ENCODE measurements around the gene DMWD.

Gene DMWD

DNA sequence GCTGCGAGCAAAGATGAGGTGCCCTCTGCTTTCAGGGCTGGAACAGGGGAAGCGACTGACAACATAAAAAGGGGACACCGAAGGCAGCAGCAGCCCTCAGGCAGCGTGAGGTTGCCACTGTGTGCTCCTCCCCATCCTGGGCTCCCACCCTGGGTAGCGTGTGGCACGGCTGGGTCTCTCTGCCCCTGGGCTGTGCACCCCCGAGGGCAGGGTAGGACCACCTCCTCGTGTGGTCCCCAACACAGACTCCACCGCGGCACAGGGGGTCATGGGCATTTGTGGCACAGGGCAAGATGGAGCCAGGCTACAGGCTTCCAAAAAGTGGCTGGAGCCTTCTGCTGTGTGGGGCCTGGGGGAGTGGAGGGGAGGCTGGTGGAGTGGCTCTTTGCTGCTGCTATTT is 28.9 kb upstream of the DMWD start:
- Mint-ChIP-seq H3K4me3 (no peak overlapping the region), H3K36me3 (peaks cover 2% of the 10 kb centered on the region), H3K9me3 (ENCODE audit: low read depth) (no peaks in the 10 kb centered on the region), H3K27ac (no peak overlapping the region), H3K4me1 (ENCODE audit: low read depth) (peaks cover 8% of the 10 kb centered on the region), H3K27me3 (no peaks in the 10 kb centered on the region)

DNA sequence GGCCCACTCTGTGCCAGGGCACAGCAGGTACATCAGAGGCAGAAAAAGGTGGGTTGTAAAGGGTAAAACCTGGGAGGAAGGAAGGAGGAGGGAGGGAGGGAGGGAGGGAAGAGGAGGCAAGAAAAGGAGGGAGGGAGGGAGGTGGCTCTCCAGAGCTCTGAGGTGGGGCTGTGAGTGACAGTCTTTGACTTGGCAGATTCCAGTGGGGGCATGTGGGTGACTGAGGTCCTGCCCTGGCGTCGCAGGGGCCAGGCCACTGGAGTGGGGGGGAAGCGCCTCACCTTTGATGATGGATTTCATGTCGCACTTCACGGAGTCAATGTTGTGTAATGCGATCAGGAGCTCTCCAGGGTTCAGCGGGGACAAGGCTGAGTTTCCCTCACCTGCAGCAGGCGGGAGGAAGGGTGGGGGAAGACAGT is 28.5 kb upstream of the DMWD start:
- H3K4me3 Mint-ChIP-seq: no peak overlapping the region
- no peak overlapping the region for H3K27ac Mint-ChIP-seq
- no peaks in the 10 kb centered on the region for H3K27me3 Mint-ChIP-seq
- H3K4me1 Mint-ChIP-seq (ENCODE audit: low read depth): peaks cover 8% of the 10 kb centered on the region
- no peaks in the 10 kb centered on the region for H3K9me3 Mint-ChIP-seq (ENCODE audit: low read depth)
- peaks cover 2% of the 10 kb centered on the region for H3K36me3 Mint-ChIP-seq

DNA sequence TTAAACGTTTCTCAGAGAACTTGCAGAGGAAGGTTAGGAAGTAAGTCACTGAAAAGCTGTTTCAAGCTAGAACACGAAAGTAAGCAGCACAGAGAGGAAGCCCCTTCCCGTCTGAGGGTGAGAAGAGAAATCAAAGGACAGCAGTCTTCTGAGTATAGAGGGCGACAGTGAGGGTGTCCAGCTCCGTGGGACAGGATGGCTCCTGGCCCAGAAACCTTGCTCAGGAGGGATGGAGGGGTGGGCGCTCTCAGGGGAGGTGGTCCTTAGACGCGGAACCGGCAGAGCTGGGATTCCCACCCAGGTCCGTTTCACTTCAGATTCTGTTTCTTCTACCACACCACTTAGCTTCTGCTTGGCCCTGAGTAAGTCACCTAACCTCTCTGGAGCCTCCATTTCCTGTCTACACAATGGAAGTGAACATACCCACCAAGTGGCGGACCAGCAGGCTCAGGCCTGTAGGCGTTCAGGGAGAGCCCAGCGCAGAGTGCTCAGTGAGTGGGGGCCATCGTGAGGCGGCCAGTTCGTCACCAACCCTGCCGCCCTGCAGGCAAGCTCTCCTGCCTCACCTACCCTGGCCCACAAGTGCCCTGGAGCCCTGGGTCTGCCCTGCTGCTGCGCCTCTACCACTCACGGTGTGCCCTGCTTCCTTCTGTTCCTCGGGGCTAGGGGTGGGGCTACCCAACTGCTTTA is 27.9 kb upstream of the DMWD start:
- Mint-ChIP-seq H3K9me3 (ENCODE audit: low read depth) (no peaks in the 10 kb centered on the region), H3K4me3 (no peak overlapping the region), H3K36me3 (peaks cover 2% of the 10 kb centered on the region), H3K4me1 (ENCODE audit: low read depth) (peaks cover 9% of the 10 kb centered on the region), H3K27ac (peak overlapping the region; percentile 22), H3K27me3 (no peaks in the 10 kb centered on the region)

DNA sequence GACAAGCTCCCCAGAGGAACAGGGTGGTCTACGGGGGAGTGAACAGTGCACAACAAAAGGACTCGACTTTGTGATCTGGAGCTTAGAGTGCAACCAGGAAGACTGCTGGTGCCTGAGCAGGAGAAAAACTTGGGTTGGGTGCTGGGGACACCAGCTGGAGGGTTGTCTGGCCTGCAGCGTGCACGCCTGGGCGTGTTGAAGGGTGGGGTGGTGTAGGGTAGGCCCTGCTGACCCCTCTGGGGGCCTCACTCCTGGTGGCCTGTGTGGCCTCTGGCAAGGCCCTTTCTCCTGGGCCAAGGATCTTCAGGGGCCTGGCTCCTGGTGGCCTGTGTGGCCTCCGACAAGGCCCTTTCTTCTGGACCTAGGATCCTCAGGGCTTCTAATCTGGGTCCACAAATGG is 27.1 kb upstream of the DMWD start:
- Mint-ChIP-seq H3K36me3 (peaks cover 2% of the 10 kb centered on the region), H3K4me1 (ENCODE audit: low read depth) (peaks cover 9% of the 10 kb centered on the region), H3K4me3 (no peak overlapping the region), H3K27ac (no peak overlapping the region), H3K27me3 (no peaks in the 10 kb centered on the region), H3K9me3 (ENCODE audit: low read depth) (no peaks in the 10 kb centered on the region)

DNA sequence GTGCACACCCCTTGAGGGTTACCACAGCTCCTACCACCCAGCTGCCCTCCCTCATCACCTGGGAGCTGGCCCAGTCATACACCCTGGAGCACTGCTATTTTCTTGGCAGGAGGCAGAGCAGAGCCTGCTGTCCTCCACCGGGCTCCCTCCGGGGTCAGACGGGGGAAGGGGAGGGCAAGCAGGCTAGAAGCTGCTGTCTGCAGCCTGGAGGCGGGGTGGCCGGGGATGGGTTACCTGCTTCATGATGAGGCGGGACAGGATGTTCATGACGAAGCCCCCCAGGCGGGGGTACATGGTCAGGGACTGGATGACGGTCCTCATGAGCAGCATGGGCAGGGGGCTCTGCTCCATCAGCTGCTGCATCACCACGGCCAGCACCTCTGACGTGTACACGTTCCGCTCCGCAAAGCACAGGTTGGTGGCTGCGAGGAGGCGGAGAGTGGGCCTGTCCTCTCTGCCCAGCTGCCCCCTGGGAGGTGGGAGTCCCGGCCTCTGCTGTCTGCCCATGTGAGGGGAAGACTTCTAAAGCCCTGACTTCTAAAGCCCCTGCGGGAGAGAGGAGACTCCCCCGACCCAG is 25.2 kb upstream of the DMWD start:
- H3K4me1 Mint-ChIP-seq (ENCODE audit: low read depth): peaks cover 4% of the 10 kb centered on the region
- peaks cover 5% of the 10 kb centered on the region for H3K27me3 Mint-ChIP-seq
- no peaks in the 10 kb centered on the region for H3K9me3 Mint-ChIP-seq (ENCODE audit: low read depth)
- no peak overlapping the region for H3K4me3 Mint-ChIP-seq
- H3K36me3 Mint-ChIP-seq: peaks cover 2% of the 10 kb centered on the region
- no peak overlapping the region for H3K27ac Mint-ChIP-seq

DNA sequence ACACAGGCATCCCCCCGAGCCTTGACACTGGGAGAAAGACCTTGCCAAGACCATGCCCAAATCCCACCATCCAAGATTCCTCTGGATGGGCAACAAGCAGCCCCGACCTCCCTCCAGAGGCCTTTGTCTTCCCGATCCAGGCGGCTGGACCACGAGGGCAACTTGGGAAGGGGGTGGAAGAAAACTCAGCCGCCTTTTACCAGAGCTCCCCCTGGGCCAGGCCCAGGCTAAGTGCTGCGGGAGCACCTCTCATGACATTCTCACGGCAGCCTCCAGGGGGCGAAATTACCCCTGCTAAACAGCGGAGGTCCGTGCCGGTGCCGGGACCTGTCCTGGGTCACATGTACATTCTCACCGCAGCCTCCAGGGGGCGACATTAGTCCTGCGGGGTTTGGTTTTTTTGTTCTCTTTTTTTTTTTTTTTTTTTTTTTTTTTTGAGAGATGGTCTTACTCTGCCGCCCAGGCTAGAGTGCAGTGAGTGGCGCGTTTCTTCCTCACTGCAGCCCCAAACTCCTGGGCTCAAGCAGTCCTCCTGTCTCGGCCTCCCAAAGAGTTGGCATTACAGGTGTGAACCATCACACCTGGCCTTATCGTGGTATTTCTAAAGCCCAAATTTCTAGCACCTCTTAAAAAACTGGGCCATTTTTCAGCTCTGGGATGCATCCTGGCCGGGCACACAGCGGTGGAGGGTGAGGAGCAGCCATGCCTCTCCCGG is 24.5 kb upstream of the DMWD start:
- H3K27me3 Mint-ChIP-seq: peaks cover 5% of the 10 kb centered on the region
- peak overlapping the region; percentile 38 for H3K4me3 Mint-ChIP-seq
- no peaks in the 10 kb centered on the region for H3K9me3 Mint-ChIP-seq (ENCODE audit: low read depth)
- H3K4me1 Mint-ChIP-seq (ENCODE audit: low read depth): peaks cover 4% of the 10 kb centered on the region
- no peak overlapping the region for H3K27ac Mint-ChIP-seq
- H3K36me3 Mint-ChIP-seq: peaks cover 2% of the 10 kb centered on the region

DNA sequence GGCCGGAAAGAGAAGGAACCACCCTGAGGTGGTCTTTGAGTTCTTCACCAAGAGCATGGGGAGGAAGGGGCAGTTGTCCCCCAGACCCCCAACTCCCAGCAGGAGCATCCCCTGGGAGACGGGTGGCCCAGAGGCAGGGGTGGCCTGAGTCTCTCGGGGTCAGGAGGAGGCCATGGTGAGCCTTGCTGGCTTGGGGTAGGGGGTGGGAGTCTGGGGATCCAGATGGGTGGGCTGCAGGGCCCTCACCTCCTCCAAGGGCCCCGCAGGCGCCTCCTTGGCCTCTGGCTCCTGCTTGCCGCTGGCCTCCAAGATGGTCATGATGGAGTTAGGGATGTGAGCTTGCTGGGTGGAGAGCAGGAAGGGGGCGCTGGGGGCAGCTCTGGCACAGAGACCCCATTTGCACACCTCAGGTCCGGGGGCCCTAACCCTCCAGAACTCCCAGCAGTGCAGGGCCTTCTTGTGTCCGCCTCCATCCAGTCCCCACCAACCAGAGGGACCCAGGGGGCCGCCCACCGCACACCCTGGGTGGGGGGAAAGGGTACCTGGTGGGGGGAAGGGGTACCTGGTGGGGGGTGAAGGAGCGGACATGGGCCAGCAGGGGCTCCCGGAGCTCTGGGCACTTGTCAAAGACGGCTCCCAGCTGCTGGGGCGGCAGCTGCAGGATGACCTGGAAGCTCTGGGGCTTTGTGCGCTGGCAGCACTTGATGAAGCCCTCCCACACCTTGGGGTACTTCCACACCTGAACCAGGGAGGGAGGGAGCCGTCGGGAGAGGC is 23.8 kb upstream of the DMWD start:
- H3K27me3 Mint-ChIP-seq: peaks cover 5% of the 10 kb centered on the region
- H3K4me1 Mint-ChIP-seq (ENCODE audit: low read depth): peaks cover 4% of the 10 kb centered on the region
- H3K27ac Mint-ChIP-seq: no peak overlapping the region
- H3K4me3 Mint-ChIP-seq: no peak overlapping the region
- peaks cover 2% of the 10 kb centered on the region for H3K36me3 Mint-ChIP-seq
- H3K9me3 Mint-ChIP-seq (ENCODE audit: low read depth): no peaks in the 10 kb centered on the region

DNA sequence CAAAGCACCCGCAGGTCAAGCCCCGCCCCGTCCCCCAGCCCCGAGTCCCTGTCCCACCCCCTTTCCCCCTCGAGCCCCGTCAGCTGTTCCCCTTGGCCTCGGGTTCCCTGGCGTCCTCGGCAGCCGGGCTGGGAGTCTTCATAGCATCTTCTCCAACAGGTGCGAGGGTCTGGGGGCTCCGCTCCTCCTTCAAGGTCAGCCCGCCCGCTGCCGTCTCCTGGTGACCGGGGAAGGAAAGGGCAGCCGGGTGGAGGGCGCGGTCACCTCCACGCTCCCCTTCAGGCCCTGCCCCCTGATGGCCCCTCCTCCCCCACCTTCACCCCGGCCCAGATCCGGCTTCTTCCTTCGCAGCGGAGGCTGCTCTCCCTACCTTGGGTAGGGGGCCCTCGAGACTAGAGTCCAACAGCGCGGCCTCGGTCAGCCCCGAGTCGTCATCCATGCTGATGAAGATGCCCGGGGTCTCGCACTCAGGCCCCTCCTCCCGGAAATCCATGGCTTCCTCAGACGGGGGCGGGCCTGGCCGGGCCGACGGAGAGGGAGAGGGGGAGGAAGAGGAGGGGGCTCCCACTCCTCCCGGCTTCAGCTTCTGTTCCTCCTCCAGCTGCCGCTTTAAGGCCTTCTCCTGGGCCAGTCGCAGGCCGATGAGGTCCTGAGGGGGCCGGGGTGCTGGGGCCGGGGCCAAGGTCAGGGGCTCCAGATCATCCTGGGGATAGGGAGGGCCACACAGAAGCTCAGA is 23.0 kb upstream of the DMWD start:
- H3K27ac Mint-ChIP-seq: no peak overlapping the region
- H3K36me3 Mint-ChIP-seq: peaks cover 2% of the 10 kb centered on the region
- no peaks in the 10 kb centered on the region for H3K9me3 Mint-ChIP-seq (ENCODE audit: low read depth)
- H3K4me3 Mint-ChIP-seq: peak overlapping the region; percentile 40
- H3K4me1 Mint-ChIP-seq (ENCODE audit: low read depth): peaks cover 4% of the 10 kb centered on the region
- peaks cover 7% of the 10 kb centered on the region for H3K27me3 Mint-ChIP-seq

DNA sequence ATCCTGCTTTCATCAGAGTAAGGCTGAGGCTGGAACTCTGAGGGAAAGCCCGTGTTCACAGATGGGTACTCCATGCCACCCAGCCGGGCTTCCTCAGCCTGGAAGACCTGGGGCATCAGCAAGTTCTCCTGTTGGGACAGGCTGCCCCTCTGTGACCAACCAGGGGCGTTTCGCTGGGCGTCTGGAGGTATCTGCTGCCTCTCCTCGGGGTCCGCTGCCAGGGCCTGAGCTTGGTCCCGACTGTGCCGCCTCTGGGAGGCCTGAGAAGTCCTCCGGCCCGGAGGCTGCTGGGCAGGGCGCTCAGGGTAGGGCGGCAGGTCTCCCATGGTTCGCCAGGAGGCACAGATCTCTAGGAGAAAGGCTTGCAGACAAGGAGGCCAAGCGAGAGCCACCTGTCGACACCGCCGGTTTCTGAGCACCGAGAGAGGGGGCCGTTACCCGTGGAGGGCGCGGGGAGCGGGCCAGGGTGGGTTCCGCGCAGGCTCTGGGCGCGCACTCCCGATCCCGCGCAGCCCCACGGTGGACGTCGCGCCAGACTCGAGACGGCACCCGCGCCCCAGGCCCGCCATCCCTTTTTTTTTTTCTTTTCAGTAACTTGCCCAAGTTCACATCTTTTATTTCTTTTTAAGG is 22.3 kb upstream of the DMWD start, which contains the start of gene RSPH6A:
TSS of gene RSPH6A (minus strand) at position 458 of the 630 bp plus-strand sequence. CDS start at position 326, 132 bp downstream.
- Mint-ChIP-seq H3K9me3 (ENCODE audit: low read depth) (no peaks in the 10 kb centered on the region), H3K27ac (no peak within 1 kb of the TSS), H3K27me3 (peaks cover 7% of the 10 kb centered on the region), H3K4me3 (peak within 1 kb of the TSS; percentile 40), H3K4me1 (ENCODE audit: low read depth) (peaks cover 7% of the 10 kb centered on the region), H3K36me3 (peaks cover 2% of the 10 kb centered on the region)

DNA sequence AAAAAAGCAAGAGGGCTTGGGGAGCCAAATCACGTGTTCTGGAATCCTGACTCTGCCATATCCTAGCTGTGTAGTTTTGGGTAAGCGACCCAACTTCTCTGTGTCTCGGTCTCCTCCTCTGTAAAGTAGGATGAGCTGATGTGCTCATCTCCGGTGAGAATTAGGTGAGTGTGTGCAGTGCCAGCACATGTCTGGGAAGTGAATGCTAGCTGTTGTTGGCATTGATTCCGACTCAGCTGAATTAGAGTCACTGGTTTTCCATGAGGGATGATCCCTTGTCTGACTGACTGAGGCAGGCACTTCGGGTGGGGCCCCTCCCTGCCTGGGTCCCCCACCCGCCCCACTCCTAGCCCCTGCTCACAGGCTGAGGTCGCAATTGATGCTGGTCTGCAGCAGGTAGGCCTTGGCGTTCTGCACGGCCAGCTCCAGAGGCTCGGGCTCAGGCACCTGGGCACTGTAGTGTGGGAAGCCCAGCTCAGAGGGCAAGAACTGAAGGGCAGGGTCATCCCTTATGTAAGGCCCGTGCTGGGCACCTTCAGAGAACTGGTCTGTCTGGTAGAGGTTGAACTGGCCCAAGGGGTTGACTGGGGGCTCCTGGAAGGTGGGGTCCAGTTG is 21.6 kb upstream of the DMWD start:
- Mint-ChIP-seq H3K27me3 (peaks cover 7% of the 10 kb centered on the region), H3K4me1 (ENCODE audit: low read depth) (peaks cover 12% of the 10 kb centered on the region), H3K36me3 (peaks cover 2% of the 10 kb centered on the region), H3K27ac (no peak overlapping the region), H3K9me3 (ENCODE audit: low read depth) (no peaks in the 10 kb centered on the region), H3K4me3 (no peak overlapping the region)

DNA sequence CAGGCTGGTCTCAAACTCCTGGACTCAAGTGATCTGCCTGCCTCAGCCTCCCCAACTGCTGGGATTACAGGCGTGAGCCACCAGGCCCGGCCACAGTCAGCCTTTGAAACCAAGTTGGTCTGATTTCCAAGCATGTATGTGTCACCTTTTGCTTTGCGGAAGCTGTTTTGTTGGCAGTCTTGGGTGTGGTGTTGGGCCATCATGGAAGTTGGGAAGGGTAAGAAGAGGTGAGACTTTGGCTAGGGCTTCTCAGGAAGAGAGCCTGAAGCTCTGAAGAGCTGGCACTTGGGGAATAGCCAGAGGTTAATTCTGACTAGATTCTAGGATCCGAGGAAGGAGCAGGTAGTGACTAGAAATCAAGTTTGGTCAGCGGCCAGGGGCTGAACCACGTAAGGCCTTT is 19.7 kb upstream of the DMWD start:
- no peak overlapping the region for H3K27ac Mint-ChIP-seq
- peaks cover 7% of the 10 kb centered on the region for H3K27me3 Mint-ChIP-seq
- H3K4me3 Mint-ChIP-seq: no peak overlapping the region
- peaks cover 2% of the 10 kb centered on the region for H3K36me3 Mint-ChIP-seq
- peaks cover 12% of the 10 kb centered on the region for H3K4me1 Mint-ChIP-seq (ENCODE audit: low read depth)
- H3K9me3 Mint-ChIP-seq (ENCODE audit: low read depth): no peaks in the 10 kb centered on the region

DNA sequence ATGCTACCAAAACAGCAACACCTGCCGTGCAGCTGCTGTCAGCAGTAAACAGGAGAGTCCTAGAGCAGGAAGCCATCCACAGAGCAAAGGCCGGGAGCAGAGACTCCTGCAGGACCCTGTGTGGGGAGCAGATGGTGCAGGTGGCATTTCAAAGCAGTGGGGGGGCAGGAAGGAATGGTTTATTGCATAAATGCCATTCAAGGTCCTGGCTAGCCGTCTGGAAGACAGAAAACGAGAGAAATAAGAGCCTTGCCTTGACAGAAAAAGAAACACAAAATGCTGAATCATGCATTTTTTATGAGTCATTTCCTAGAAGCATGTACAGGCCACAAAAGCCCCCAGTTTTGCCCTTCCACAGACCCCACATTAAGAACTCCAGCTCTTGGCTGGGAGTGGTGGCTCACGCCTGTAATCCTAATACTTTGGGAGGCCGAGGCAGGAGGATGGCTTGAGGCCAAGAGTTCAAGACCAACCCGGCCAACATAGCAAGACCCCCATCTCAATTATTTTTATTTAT is 17.1 kb upstream of the DMWD start:
- Mint-ChIP-seq H3K27ac (no peak overlapping the region), H3K36me3 (peaks cover 2% of the 10 kb centered on the region), H3K9me3 (ENCODE audit: low read depth) (no peaks in the 10 kb centered on the region), H3K4me1 (ENCODE audit: low read depth) (peaks cover 8% of the 10 kb centered on the region), H3K4me3 (no peak overlapping the region), H3K27me3 (peaks cover 9% of the 10 kb centered on the region)

DNA sequence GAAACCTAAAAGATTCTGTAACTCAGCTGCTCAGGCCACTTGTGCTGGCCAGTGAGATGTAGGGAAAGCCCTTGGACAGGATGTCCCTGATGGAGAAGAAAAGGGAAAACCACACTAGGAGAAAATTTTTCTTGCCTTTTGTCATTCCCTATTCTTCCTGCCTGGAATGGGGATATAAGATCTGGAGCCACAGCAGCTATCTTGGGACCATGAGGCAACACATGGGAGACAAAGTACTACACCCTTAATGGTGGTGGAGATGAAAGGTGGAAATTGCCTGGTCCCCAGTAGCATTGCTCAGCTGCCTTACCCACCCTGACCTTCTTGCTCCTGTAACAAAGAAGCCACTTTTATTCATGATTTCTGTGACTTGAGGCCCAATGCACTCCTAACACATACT is 13.1 kb upstream of the DMWD start:
- Mint-ChIP-seq H3K4me3 (no peak overlapping the region), H3K4me1 (ENCODE audit: low read depth) (peaks cover 8% of the 10 kb centered on the region), H3K27me3 (peaks cover 5% of the 10 kb centered on the region), H3K27ac (no peak overlapping the region), H3K36me3 (no peaks in the 10 kb centered on the region), H3K9me3 (ENCODE audit: low read depth) (no peaks in the 10 kb centered on the region)

DNA sequence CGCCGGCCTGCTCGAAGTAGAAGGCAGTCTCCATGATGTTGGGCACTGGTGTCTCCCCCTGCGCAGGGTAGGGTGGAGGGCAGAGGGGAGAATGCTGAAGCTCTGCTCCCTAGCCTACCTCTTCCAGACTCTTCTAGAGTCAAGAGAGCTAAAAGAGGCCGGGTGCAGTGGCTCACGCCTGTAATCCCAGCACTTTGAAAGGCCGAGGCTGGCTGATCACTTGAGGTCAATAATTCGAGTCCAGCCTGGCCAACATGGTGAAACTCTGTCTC is 12.2 kb upstream of the DMWD start:
- H3K36me3 Mint-ChIP-seq: no peaks in the 10 kb centered on the region
- no peak overlapping the region for H3K4me3 Mint-ChIP-seq
- H3K27ac Mint-ChIP-seq: no peak overlapping the region
- H3K9me3 Mint-ChIP-seq (ENCODE audit: low read depth): no peaks in the 10 kb centered on the region
- peaks cover 5% of the 10 kb centered on the region for H3K27me3 Mint-ChIP-seq
- peaks cover 6% of the 10 kb centered on the region for H3K4me1 Mint-ChIP-seq (ENCODE audit: low read depth)
